Measurements from ENCODE around the gene WBP4.

The WBP4 gene

DNA sequence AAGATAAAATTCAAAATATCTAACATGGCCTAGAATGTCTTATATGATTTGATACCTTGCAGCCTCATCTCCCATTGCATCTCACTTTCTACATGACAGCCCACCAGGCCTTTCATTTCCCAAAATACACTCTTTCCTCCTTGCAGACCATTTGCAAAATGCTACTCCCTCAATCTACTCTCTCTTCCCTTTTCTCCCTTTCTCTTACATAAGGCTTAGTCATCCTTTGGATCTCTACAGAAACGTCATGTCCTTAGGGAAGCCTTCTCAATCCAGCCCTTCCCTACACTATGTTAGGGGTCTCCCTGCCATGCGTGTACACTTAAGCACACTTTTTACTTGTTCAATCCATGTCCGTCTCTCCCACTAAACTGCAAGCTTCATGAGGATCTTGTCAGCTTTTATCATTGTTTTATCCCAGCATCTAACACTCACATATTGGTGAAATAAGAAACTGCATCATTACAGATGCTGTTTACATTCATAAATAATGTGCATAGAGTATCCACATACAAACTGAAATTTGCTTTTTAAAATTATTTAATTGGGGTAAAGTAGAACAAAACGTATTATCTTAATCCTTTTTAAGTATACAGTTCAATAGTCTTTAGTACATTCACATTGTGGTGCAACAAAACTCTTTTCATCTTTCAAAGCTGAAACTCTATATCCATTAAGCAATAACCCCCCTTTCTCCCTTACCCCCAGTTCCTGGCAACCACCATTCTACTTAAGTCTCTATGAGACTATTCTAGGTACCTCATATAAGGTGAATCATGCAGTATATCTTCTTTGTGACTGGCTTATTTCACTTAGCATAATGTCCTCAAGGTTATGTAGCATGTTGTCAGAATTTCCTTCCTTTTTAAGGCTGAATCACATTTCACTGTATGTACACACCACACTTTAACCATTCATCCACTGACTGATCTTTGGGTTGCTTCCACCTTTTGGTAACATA is 11.5 kb upstream of the WBP4 start:
- peak; percentile 60 to 67 for DNase-seq

DNA sequence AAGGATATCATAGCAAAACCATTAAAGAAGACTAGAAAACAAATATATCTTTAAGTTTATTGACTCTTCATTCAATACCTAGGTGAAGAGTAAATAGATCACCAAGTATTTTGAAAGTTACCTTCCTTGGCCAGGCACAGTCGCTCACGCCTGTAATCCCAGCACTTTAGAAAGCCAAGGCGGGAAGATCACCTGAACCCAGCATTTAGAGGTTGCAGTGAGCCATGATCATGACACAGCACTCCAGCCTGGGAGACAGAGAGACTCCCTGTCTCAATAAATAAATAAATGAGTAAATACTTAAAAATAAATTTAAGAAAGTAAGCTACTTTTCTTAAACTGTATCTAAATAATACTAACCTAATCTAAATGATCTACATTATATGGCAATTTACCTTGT is 8.9 kb upstream of the WBP4 start:
- DNase-seq: no peak

DNA sequence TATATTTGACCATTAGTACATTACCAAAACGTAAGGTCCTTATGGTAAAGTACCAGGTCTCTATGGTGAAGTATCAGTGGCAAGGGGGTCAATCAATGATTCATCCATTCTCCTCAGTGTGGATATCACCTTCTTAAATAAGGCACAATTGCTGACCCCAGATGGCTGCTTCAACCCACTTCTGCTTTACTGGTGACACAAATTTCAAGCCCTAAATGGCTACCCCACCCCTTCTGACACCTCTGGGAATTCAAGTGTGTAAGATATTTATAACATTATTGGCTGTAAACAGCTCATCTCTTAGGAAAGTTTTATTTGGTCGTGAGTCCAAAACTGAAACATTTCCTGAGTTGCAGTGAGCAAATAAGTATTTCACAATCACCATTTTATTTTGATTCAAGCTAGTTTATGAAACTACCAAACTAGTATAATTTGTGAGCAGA is 7.9 kb upstream of the WBP4 start:
- peak; percentile 64 to 74 for DNase-seq

DNA sequence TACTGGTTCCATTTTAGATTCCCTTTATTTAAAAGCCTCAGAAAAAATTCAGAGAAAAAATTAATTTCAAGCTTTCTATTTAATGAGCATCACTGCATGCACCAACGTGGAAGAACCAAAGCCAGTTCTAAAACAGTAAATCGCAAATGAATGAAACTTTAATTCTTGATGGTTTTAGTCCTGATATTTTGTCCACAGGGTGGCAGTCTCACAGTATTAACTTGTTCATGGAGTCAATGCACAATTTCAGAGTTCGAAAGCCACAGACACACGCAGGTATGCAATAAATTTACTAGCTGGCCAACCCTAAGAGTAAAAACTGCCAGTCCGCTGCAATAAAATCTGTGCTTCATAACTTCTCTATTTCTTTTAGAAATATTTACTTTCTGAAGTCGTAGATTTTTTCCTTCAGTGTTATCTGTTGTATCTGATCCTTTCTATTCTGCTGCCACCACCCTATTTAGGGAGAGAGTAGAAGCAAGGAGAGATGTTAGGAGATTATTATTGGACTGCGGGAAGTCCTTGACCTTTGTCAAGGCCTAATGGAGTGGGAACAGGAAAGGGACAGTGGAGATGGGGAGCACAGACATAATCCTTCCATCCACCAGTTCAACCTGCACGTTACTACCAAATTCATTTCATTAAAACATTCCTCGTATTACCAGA is 7.0 kb upstream of the WBP4 start:
- peak; percentile 62 to 73 for DNase-seq

DNA sequence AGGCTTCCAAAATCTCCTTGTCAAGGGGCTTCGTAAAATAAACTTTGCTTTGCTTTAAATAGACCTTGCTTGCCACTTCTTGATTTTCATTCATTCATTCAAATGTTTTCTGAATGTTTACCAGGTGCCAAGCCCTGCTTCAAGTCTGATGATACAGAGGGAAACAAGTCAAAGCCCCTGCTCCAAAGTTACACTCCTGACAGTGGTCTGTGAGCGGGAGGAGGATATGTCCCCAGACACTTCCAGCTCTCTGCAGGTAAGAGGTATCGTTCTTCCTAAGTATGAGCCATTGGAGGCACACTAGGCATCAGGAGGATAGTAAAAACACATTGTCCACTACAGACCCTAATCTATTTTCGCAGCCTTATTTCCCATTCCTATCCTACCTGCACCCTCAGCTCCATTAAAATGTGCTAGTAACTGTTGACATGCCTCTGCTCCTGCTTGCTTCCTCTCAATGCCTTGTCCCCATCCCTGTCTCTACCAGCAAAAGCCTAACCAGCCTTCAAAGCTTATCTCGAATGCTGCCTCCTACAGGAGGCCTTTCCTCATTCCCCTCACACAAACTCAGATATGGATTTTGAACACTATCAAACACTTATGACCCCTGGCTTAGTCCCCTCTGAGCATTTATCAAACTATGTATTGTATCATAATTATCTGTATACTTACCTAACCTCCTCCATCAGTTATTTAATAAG is 6.2 kb upstream of the WBP4 start:
- peak; percentile 26 to 36 for DNase-seq

DNA sequence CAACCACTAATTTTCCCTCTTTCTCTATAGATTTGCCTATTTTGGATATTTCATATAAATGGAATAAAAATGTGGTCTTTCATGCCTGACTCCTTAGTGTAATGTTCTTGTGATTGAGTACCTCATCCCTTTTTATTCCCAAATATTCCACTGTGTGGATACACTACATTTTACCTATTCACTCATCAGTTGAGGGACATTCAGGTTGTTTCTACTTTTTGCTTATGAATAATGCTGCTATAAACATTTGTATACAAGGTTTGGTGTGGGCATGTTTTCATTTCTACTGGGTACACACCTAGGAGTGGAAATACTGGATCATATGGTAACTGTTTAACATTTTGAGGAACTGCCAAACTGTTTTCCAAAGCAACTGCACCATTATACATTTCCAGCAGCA is 5.1 kb upstream of the WBP4 start:
- DNase-seq: peak in 1 of 2 experiments; percentile 24

DNA sequence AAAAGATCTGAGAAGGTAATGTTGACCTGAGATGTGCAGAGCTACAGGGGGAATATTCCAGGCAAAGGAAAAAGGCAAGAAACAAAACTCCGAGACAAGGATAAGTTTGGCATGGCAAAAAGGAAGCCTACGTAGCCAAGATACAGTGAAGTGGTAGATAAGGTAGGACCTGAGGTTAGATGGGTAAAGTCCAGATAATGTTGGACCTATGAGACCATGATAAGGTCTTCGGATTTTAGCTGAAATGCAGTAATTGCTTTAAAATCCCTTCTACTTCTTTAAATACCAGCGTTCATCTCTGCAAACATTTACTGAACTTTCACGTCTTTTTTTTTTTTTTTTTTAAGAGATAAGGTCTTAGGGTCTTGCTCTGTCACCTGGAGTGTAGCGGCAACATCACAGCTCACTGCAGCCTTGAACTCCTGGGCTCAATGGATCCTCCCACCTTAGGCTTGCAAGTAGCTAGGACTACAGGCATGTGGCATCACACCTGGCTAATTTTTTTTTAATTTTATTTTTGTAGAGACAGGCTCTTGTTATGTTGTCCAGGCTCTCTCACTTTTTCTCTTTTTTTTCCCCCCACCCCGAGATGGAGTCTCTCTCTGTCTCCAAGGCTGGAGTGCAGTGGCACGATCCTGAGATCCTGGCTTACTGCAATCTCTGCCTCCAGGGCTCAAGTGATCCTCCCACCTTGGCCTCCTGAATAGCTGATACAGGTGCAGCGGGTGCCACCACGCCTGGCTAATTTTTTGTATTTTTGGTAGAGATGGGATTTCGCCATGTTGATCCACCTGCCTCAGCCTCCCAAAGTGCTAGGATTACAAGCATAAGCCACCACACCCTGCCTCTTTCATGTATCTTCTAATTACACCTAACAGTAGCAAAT is 4.2 kb upstream of the WBP4 start:
- DNase-seq: no peak

DNA sequence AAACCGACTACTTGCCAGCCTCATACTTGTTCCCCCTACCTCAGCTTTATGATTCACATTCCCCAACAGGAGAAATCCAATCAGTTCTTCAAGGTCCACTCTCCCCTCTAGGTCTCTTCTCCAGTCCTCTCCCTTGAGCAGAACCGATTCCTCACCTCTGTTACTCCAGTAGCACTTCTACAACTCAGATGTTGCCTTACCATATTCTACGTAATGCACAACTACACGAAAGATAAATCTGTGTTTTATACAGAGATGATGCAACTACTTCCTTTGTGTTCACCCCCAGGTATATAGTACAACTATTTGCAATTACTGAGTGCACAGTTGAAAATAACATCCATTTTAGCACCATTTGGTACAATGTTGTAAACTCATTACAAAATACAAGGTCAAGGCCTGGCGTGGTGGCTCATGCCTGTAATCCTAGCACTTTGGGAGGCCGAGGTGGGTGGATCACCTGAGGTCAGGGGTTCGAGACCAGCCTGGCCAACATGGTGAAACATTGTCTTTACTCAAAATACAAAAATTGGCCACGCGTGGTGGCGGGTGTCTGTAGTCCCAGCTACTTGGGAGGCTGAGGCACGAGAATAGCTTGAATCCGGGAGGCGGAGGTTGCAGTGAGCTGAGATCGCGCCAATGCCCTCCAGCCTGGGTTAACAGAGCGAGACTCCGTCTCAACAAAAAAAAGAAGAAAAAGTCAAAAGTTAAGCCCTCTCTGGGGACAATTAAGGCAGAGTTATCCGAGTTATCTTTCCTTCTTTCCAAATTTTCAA is 2.8 kb upstream of the WBP4 start:
- no peak for DNase-seq

DNA sequence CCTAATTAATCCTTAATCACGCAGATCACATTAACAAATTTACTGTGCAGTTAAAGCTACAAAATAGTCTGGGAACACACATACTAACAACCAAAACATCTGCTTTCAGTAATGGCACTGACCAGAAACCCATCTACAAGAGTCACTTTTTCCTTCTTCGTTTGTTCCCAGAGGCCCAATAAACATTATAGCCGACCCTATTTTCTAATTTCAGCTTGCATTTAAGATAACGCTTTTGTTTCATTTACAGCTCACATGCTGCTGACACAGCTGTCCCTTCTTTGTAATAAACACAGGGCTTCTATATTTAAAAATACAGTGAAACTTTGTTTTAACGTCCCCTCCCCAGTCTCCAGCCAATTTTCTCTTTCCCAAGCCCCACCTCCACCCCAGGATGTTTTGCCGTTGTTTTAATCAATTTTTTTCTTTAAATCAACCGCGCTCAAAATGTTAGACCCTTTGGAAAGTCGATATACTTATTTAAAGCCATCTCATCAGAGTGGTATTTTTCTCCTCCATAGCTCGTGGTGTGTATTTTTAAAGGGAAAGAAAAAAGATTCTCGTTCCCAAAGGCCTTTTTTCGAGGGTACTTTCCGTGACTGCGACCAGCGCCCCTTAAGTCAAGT is 1.7 kb upstream of the WBP4 start:
- peak; percentile 38 to 68 for DNase-seq

DNA sequence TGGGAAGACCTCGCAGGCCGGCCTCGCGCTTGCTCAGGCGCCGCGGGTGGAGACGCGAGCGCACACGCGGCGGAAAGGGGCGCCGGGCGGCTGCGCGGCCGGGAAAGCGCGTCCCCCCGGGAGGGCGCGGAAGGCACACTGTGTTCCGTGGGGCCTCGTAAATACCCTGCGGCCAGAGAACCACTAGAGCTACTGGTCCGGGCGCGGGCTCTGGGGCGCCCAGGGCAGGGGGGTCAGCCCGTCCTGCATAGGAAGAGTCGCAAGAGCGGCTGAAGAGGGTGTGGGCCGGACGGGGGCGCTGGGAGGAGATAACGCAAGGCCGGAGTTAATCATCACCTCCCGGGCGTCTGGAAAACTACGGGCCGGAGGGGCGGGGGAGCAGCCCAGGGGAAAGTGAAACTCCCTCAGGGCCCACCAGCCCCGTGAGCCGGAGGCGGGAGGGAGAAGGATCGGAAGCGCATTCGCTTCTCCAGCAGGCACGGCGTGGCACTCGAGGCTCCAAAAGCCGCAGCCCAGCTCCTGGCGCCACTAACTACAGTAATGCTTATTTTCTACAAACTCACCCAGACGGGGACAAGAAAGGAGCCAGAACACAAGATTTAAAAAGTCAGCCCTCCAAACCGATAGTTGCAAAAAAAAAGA is 1.1 kb upstream of the WBP4 start:
- peak; percentile 88 to 91 for DNase-seq

DNA sequence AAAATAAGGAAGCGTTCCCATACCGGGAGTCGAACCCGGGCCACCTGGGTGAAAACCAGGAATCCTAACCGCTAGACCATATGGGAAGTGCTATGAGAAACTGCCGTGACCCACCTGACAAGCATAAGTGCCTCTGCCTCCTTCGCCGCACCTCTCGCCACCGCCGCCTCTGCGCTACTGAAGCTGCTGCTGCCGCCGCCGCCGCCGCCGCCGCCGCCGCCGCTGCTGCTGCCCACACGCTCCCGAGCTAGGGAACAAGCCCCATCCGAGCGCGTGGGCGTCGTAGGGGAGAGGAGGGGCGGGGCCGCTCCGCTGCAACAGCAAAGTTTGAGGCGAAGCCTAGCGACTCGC is 610 bp upstream of the WBP4 start:
- DNase-seq: peak; percentile 79 to 84

DNA sequence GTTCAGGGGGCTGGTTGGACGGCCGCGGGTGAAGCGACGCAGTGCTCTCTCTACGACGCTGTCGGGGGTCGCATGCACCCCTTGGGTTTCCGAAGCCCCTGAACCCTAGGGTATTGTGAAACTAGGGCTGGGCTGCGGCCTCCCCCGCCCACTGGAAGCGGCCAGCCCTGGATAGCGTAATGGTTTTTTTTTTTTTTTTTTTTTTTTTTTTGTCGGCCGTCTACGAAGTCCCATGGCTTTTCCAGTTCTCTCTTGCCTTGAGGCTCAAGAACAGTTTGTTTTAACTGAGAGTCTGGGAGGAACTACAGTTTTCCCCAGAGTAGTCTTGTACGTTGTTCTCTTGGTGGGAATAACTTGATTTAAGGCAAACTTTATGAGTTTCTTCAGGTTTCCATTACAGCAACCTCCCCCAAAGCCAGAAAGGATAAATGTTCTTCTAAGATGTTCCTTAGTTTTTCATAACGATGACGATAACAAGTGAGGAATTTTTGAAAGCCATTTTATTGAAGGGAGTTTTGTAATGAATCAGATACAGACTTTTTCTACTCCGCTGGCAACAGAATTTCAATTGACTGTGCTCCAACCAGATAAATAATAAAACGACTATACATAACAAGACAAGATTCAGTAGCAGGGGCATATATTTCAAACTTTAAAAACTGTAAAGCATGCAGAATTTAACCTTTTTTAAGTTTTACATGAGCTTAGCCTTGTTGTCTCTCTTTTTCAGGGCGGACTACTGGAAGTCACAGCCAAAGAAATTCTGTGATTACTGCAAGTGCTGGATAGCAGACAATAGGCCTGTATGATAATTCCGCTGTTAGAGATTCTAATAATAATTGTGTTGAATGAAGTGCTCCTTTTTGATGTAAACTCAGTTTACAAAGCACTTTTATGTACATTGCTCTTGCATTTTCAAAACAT is 867 bp downstream of the WBP4 start:
- DNase-seq: peak; percentile 72 to 86

DNA sequence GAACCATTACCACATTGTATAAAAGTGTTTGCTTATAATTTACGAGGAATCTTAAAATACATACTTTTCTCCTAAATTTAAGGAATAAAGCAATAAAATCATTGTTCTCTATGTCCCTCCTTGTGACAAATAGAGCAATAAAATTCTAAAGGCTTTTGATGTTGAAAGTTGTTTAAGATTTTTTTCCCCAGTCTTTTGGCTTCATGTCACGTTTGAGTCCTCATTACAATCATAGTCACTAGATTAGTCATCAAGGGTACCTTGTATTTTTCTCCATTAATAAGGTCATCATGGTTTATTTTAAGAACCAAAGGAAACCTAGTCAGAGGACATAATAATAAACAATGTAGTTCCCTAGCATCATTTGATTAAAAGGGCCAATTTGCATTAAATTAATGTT is 3.2 kb downstream of the WBP4 start:
- no peak for DNase-seq

DNA sequence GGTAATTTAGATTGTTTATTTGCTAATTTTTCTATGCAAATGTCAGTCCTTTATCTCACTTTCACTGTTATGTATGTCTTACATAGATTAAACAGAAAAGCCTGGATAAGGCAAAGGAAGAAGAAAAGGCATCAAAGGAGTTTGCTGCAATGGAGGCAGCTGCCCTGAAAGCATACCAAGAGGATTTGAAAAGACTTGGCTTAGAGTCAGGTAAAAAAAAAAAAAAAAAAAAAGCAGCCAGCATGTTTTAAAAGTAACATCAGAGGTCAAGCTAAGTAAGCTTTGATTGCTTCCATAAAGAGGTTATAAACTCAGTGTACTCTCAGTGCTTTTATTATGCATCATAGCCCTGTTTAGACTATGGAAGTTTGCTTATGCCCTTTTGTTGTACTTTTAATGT is 3.8 kb downstream of the WBP4 start:
- no peak for DNase-seq

DNA sequence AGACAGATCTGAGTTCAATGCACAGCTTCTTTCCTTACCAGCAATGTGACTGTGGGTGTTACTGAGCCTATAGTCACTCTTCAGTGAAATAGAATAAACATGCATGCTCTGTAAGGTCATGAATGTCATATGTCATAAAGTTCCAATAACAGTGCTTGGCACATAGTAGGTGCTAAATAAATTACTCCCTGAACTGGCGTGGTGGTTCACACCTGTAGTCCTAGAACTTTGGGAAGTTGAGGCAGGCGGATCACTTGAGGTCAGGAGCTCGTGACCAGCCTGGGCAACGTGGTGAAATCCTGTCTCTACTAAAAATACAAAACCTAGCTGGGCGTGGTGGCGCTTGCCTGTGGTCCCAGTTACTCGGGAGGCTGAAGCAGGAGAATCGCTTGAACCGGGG is 13.2 kb downstream of the WBP4 start:
- DNase-seq: no peak

DNA sequence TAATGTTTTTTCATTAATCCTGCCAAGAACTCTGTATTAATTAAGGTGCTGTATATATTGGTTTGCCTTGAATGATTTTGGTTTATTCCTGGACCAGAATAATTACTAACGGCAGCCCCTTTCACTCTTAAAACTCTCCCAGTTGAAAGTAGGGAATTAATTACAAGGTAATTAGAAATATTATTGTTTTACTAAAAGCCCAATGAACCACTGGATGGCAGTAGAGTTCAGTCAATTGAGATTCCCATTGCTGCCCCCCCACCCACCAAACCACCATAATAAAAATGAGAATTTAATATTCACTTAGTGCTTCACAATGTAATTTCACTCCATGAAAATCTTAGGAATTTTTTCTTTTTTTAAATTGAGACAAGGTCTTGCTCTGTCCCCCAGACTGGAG is 13.7 kb downstream of the WBP4 start:
- DNase-seq: peak; percentile 34 to 57

DNA sequence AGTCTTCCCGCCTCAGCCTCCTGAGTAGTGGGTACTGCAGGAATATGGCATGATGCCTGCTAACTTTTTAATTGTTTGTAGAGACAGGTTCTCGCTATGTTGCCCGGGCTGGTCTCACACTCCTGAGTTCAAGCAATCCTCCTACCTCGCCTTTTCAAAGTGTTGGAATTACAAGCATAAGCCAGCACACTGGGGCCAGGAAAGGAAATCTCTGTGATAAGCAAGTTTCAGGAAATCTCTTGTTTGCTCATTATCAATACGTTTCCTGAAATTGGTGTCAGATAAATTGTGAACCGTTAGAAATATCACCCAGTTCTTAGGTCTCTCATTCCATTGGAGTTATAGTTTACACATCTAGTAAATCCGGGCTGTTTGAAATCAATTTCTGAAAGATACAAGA is 14.2 kb downstream of the WBP4 start:
- DNase-seq: no peak

DNA sequence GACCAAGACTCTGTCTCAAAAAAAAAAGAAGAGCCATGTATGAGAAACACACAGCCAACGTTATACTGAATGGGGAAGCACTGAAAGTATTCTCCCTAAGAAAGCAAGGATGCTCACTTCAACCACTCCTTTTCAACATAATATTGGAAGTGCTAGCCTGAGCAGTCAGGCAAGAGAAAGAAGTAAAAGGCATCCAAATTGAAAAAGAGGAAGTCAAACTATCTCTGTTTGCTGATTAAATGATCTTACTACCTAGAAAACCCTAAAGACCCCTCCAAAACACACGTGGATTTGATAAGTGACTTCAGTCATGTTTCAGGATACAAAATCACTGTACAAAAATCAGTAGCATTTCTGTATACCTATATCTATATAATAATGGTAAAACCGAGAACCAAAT is 16.2 kb downstream of the WBP4 start:
- no peak for DNase-seq

DNA sequence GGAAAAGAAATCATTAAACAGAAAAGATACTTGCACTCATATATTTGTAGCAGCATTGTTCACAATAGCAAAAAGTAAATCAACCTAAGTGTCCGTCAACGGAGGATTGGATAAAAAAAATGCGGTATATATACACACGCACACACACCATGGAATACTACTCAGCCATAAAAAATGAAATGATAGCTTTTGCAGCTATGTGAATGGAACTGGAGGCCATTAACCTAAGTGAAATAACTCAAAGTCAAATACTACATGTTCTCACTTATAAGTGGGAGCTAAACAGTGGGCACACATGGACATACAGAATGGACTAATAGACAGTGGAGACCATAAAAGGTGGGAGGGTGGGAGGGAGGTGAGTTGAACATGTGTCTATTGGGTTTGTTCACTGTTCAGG is 18.4 kb downstream of the WBP4 start:
- DNase-seq: no peak
